Neural progenitor cell (in vitro differentiated cells): ENCODE measurements around the gene LSM14B.

Source experiments
- CTCF ChIP-seq: fragments of 200-600 bp; sonication (generic); IDR thresholded peaks from 2 replicates; pipeline ENCODE4 v1.5.1; 2017; ENCODE audit warnings: antibody characterized with exemption, mild to moderate bottlenecking
- EZH2phosphoT487 ChIP-seq: fragments of 200-600 bp; sonication (generic); IDR thresholded peaks from 2 replicates; pipeline ENCODE4 v1.6.1; 2017; ENCODE audit warnings: antibody characterized with exemption

- TF ChIP-seq CTCF (no peak), EZH2phosphoT487 (no peak)
These were observed 35.8 kb downstream of the LSM14B start for GRCh38 chr20:62158088-62158400.
